GM23338 (cell line): ENCODE measurements around the gene GJA3. TPM values are rescaled to one million over a fixed set of nuclear protein-coding genes. Genes with fewer than 3 reads are reported as not detected.

ENCODE experiments used
- ATAC-seq: fragments of 200-7000 bp; cut with Tn5 transposase; 3 replicates; pipeline ENCODE4 v1.9.1; 2020
- DNase-seq: peaks from one replicate; pipeline ENCODE4 v3.0.0-alpha.2; 2015; ENCODE audit warnings: low spot score
- H2AFZ ChIP-seq: fragments of 200-600 bp; sonication (generic); 2 replicates; pipeline ENCODE4 v1.8.0; 2016; ENCODE audit warnings: antibody characterized with exemption, mild to moderate bottlenecking, moderate library complexity
- H3F3A ChIP-seq: fragments of 200-600 bp; sonication (generic); replicated peaks from 2 replicates; pipeline ENCODE4 v1.8.0; 2017; ENCODE audit warnings: antibody characterized with exemption, mixed run types, low read depth
- H3K27ac ChIP-seq: fragments of 200-600 bp; sonication (generic); 2 replicates; pipeline ENCODE4 v1.6.1; 2016; ENCODE audit warnings: low read depth
- H3K27me3 ChIP-seq: fragments of 200-600 bp; sonication (generic); 2 replicates; pipeline ENCODE4 v1.8.0; 2016; ENCODE audit warnings: mild to moderate bottlenecking, mixed run types, moderate library complexity; ENCODE audit not compliant: insufficient read depth
- H3K36me3 ChIP-seq: fragments of 200-600 bp; sonication (generic); 2 replicates; pipeline ENCODE4 v1.8.0; 2016; ENCODE audit warnings: mild to moderate bottlenecking; ENCODE audit not compliant: insufficient read depth
- H3K4me1 ChIP-seq: fragments of 200-600 bp; sonication (generic); 2 replicates; pipeline ENCODE4 v1.8.0; 2016; ENCODE audit warnings: mild to moderate bottlenecking, moderate library complexity; ENCODE audit not compliant: insufficient read depth
- H3K4me2 ChIP-seq: fragments of 200-600 bp; sonication (generic); 2 replicates; pipeline ENCODE4 v1.7.1; 2017; ENCODE audit warnings: mixed run types
- H3K4me3 ChIP-seq: fragments of 200-600 bp; sonication (generic); 2 replicates; pipeline ENCODE4 v1.6.1; 2016; ENCODE audit warnings: mixed run types
- H3K79me2 ChIP-seq: fragments of 200-600 bp; sonication (generic); replicated peaks from 2 replicates; pipeline ENCODE4 v1.8.0; 2017; ENCODE audit warnings: mild to moderate bottlenecking; ENCODE audit not compliant: insufficient read depth
- H3K9me2 ChIP-seq: fragments of 200-600 bp; sonication (generic); 2 replicates; pipeline ENCODE4 v1.8.0; 2017; ENCODE audit not compliant: insufficient read depth
- H4K20me1 ChIP-seq: fragments of 200-600 bp; sonication (generic); replicated peaks from 2 replicates; pipeline ENCODE4 v1.8.0; 2017; ENCODE audit warnings: mild to moderate bottlenecking; ENCODE audit not compliant: insufficient read depth
- H3K27ac Mint-ChIP-seq: 2 replicates; pipeline ENCODE4 v1.8.0; 2020; ENCODE audit warnings: inconsistent platforms, mild to moderate bottlenecking, moderate library complexity, mixed read lengths
- H3K27me3 Mint-ChIP-seq: 3 replicates; pipeline ENCODE4 v1.8.0; 2022; ENCODE audit warnings: low read depth, mild to moderate bottlenecking, moderate library complexity, mixed read lengths, inconsistent platforms; ENCODE audit not compliant: insufficient read depth, poor library complexity
- H3K36me3 Mint-ChIP-seq: 3 replicates; pipeline ENCODE4 v1.8.0; 2021; ENCODE audit warnings: low read depth, mild to moderate bottlenecking, inconsistent platforms, moderate library complexity, mixed read lengths
- H3K4me1 Mint-ChIP-seq: 3 replicates; pipeline ENCODE4 v1.8.0; 2020; ENCODE audit warnings: mild to moderate bottlenecking, inconsistent platforms, mixed read lengths
- H3K4me3 Mint-ChIP-seq: 3 replicates; pipeline ENCODE4 v1.8.0; 2021; ENCODE audit warnings: moderate library complexity, mild to moderate bottlenecking, inconsistent platforms, mixed read lengths
- H3K9me3 Mint-ChIP-seq: 3 replicates; pipeline ENCODE4 v1.8.0; 2020; ENCODE audit warnings: moderate library complexity, mild to moderate bottlenecking, inconsistent platforms, mixed read lengths
- CREB1 ChIP-seq: fragments of 250-450 bp; sonication (Bioruptor Pico); IDR thresholded peaks from 2 replicates; pipeline ENCODE4 v1.5.0; 2020; ENCODE audit warnings: low read depth, mild to moderate bottlenecking, moderate library complexity
- EZH2phosphoT487 ChIP-seq: fragments of 200-600 bp; sonication (generic); IDR thresholded peaks from one replicate; pipeline ENCODE4 v1.8.1; 2018; ENCODE audit warnings: antibody characterized with exemption; ENCODE audit not compliant: unreplicated experiment
- JUNB ChIP-seq: IDR thresholded peaks from one replicate; pipeline ENCODE4 v1.6.1; 2016; ENCODE audit warnings: antibody characterized with exemption; ENCODE audit not compliant: unreplicated experiment
- POLR2AphosphoS5 ChIP-seq: IDR thresholded peaks from 2 replicates; pipeline ENCODE4 v1.6.1; 2016; ENCODE audit warnings: antibody characterized with exemption, low read depth
- ZNF114 ChIP-seq: fragments of 250-450 bp; sonication (Bioruptor Pico); IDR thresholded peaks from 2 replicates; pipeline ENCODE4 v1.5.0; 2020; ENCODE audit warnings: mild to moderate bottlenecking, moderate library complexity
- ZNF462 ChIP-seq: fragments of 250-450 bp; sonication (Bioruptor Pico); IDR thresholded peaks from 2 replicates; pipeline ENCODE4 v1.5.0; 2020; ENCODE audit warnings: mild to moderate bottlenecking, moderate library complexity
- polyA plus RNA-seq: library from polyadenylated mRNA; unstranded; fragments of >200 nt; fragmentation: Nextera tagmentation; extraction: Ambion mirVana; gene quantifications from 2 replicates; pipeline ENCODE4 v1.2.1, GENCODE V29; 2016
- total RNA-seq: library from RNA; depleted of rRNA; stranded (reverse); fragments of >200 nt; shearing (Covaris generic); gene quantifications from 2 replicates; pipeline ENCODE4 v1.2.3, GENCODE V29; 2014
- TF ChIP-seq, protein P1 (sequence below): IDR thresholded peaks from one replicate; pipeline ENCODE4 v1.6.1; 2018; ENCODE audit warnings: antibody characterized with exemption; ENCODE audit not compliant: unreplicated experiment
- TF ChIP-seq, protein P2 (sequence below): IDR thresholded peaks from 2 replicates; pipeline ENCODE4 v1.6.1; 2016; ENCODE audit warnings: antibody characterized with exemption

The GJA3 gene
- total and polyA plus RNA-seq, 2 experiments from 2014 or later = 0.17 to 0.23 TPM

DNA sequence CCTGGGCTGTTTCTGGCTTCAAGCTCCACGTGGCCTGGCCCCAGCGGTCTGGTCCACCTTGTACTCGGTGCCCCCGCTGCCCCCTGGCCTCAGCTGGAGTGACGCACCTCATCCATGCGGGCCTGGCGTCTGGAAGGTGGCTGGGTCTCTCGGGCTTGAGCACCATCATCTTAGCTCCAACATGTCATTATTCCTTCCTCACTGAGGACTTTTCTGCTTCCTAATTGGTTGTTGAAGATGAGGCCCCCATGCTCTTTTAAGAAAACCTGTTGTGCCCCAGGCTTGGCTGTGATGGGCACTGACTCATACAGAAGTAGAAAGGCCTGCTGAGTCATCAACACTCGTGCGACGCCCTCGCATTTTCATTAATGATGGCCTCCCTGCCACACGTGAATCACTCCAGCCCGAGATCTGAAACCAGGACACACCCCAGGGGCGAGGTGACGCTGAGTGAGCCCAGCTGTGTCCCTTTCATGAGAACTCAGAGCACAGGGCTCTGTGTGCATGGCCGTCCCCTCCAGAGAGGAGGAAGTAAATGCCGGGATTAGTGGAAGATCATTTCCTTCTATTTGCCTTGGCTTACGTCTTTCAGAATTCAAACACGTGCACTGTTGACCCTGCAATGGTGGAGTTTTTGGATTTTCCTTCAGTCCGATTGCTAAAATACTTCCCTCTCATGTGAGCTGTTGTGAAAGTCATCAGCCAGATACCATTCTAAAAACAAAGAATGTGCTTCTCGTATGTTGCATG is 14.0 kb upstream of the GJA3 start (continued):
- TF ChIP-seq, protein P1, sequence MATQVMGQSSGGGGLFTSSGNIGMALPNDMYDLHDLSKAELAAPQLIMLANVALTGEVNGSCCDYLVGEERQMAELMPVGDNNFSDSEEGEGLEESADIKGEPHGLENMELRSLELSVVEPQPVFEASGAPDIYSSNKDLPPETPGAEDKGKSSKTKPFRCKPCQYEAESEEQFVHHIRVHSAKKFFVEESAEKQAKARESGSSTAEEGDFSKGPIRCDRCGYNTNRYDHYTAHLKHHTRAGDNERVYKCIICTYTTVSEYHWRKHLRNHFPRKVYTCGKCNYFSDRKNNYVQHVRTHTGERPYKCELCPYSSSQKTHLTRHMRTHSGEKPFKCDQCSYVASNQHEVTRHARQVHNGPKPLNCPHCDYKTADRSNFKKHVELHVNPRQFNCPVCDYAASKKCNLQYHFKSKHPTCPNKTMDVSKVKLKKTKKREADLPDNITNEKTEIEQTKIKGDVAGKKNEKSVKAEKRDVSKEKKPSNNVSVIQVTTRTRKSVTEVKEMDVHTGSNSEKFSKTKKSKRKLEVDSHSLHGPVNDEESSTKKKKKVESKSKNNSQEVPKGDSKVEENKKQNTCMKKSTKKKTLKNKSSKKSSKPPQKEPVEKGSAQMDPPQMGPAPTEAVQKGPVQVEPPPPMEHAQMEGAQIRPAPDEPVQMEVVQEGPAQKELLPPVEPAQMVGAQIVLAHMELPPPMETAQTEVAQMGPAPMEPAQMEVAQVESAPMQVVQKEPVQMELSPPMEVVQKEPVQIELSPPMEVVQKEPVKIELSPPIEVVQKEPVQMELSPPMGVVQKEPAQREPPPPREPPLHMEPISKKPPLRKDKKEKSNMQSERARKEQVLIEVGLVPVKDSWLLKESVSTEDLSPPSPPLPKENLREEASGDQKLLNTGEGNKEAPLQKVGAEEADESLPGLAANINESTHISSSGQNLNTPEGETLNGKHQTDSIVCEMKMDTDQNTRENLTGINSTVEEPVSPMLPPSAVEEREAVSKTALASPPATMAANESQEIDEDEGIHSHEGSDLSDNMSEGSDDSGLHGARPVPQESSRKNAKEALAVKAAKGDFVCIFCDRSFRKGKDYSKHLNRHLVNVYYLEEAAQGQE = no peak

GRCh38 chr13:20173116-20173746 is 12.4 kb upstream of the GJA3 start:
- no peaks in the 10 kb centered on the region for H3K79me2 ChIP-seq
- Mint-ChIP-seq H3K27ac (no peak overlapping the region), H3K4me3 (no peak overlapping the region), H3K36me3 (no peaks in the 10 kb centered on the region), H3K9me3 (no peaks in the 10 kb centered on the region; the same call in 2 of the 3 replicates), H3K27me3 (peaks cover 18% of the 10 kb centered on the region), H3K4me1 (peaks cover 8% of the 10 kb centered on the region)
- H3K4me1 ChIP-seq = no peaks in the 10 kb centered on the region
- DNase-seq (no peak), ATAC-seq (no peak)
- peaks cover 30% of the 10 kb centered on the region for H3K27me3 ChIP-seq
- no peak overlapping the region for H3K27ac ChIP-seq
- no peak overlapping the region for H2AFZ ChIP-seq
- H3K4me3 ChIP-seq = no peak overlapping the region
- no peaks in the 10 kb centered on the region for H3K36me3 ChIP-seq
- H3K4me2 ChIP-seq = no peak overlapping the region
- H3K9me2 ChIP-seq = no peaks in the 10 kb centered on the region
- H4K20me1 ChIP-seq = no peaks in the 10 kb centered on the region
- no peaks in the 10 kb centered on the region for H3F3A ChIP-seq
- TF ChIP-seq JUNB (no peak), CREB1 (CRISPR knock-in tag) (no peak), POLR2AphosphoS5 (no peak), ZNF462 (no peak), ZNF114 (no peak), EZH2phosphoT487 (no peak)
- TF ChIP-seq, protein P2, sequence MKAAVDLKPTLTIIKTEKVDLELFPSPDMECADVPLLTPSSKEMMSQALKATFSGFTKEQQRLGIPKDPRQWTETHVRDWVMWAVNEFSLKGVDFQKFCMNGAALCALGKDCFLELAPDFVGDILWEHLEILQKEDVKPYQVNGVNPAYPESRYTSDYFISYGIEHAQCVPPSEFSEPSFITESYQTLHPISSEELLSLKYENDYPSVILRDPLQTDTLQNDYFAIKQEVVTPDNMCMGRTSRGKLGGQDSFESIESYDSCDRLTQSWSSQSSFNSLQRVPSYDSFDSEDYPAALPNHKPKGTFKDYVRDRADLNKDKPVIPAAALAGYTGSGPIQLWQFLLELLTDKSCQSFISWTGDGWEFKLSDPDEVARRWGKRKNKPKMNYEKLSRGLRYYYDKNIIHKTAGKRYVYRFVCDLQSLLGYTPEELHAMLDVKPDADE = no peak
- TF ChIP-seq, protein P1 = no peak
